GM12891 (cell line): ENCODE measurements around the gene ANKS1A.

Experiments used
- POLR2A ChIP-seq: IDR thresholded peaks from 2 replicates; pipeline ENCODE4 v1.6.1; 2011; ENCODE audit warnings: low read depth, low read length, control low read depth
- POLR2AphosphoS5 ChIP-seq: IDR thresholded peaks from 2 replicates; pipeline ENCODE4 v1.6.1; 2011; ENCODE audit warnings: low read depth, low read length, control low read depth
- POU2F2 ChIP-seq: IDR thresholded peaks from 2 replicates; pipeline ENCODE4 v1.6.1; 2011; ENCODE audit warnings: low read depth, mild to moderate bottlenecking, control low read depth, low read length, moderate library complexity
- SPI1 ChIP-seq: IDR thresholded peaks from 2 replicates; pipeline ENCODE4 v1.6.1; 2011; ENCODE audit warnings: low read depth, low read length, control low read depth
- TAF1 ChIP-seq: IDR thresholded peaks from 2 replicates; pipeline ENCODE4 v1.6.1; 2011; ENCODE audit warnings: low read depth, low read length, control low read depth

GRCh38 chr6:34864007-34864406 is 25.0 kb upstream of the ANKS1A start:
- TF ChIP-seq POLR2A: no peak
- TF ChIP-seq POLR2AphosphoS5: no peak
- TF ChIP-seq TAF1: no peak
- no peak for TF ChIP-seq SPI1
- TF ChIP-seq POU2F2: no peak
